Spleen (tissue), 7 donors: ENCODE results near the gene SUCO.

Experiments used
- CTCF ChIP-seq, 11 experiments: fragments of 200-600 bp in 7 of 11; fragments of 450-650 bp in 4 of 11; sonication (generic) in 4 of 11; IDR thresholded peaks in 8 of 11; conservative IDR thresholded peaks in 3 of 11; 1 replicate in 7 of 11; 2 replicates in 4 of 11; pipeline versions ENCODE4 v1.4.0 to v1.8.0; 2016 to 2021; ENCODE audit warnings: antibody characterized with exemption in 11 of 11, inconsistent platforms in 4 of 11, mild to moderate bottlenecking in 1 of 11
- POLR2A ChIP-seq, 3 donors: fragments of 450-650 bp; IDR thresholded peaks; one replicate each; pipeline ENCODE4 v1.5.1; 2017; ENCODE audit warnings: antibody characterized with exemption in 3 of 3, mild to moderate bottlenecking in 1 of 3
- donor health status: DM: no; HTN: no; CAD: no; lungs with moderate emphysema.
- donor health status: DM: no; HTN: no; CAD: no.
- donor health status: DM: no; HTN: no; CAD: no.

GRCh38 chr1:172496678-172497077, 36.3 kb upstream of the SUCO start:
- TF ChIP-seq CTCF (IDR thresholded peaks at IDR 0.05 in 8 of 11, conservative IDR thresholded peaks at IDR 0.05 in 3 of 11) (no peak), POLR2A (IDR thresholded peaks at IDR 0.05) (no peak)
